HG02970 (cell line): ENCODE data around the gene ATP6V0E1.
A peak's percentile ranks its signal among the peaks of the same experiment; 100 is the strongest.

Experiments used
- ATAC-seq: cut with Tn5 transposase; IDR thresholded peaks from one replicate; pipeline ENCODE4 v1.9.1; 2021; ENCODE audit warnings: mild to moderate bottlenecking, moderate library complexity, moderate number of reproducible peaks; ENCODE audit not compliant: unreplicated experiment, low FRiP score

The ATP6V0E1 gene

GRCh38 chr5:172954751-172955159 lies 28.8 kb upstream of the ATP6V0E1 start:
- no peak for ATAC-seq

- ATAC-seq = no peak
Observed at GRCh38 chr5:172956228-172956627, 27.3 kb upstream of the ATP6V0E1 start.

- no peak for ATAC-seq
Observed at GRCh38 chr5:172956936-172957335, 26.6 kb upstream of the ATP6V0E1 start.

- ATAC-seq = no peak
Observed at GRCh38 chr5:172957458-172957857, 26.1 kb upstream of the ATP6V0E1 start.

- peak; percentile 59 for ATAC-seq
Observed at GRCh38 chr5:172958331-172959046, 25.1 kb upstream of the ATP6V0E1 start.

GRCh38 chr5:172959824-172960799 lies 23.5 kb upstream of the ATP6V0E1 start:
- ATAC-seq = peak; percentile 5

GRCh38 chr5:172969921-172970320 lies 13.7 kb upstream of the ATP6V0E1 start:
- ATAC-seq = no peak

- no peak for ATAC-seq
Observed at GRCh38 chr5:172971482-172971881, 12.1 kb upstream of the ATP6V0E1 start.

GRCh38 chr5:172972552-172972951 lies 11.0 kb upstream of the ATP6V0E1 start:
- ATAC-seq = no peak

GRCh38 chr5:172973127-172973916 lies 10.2 kb upstream of the ATP6V0E1 start:
- no peak for ATAC-seq

- no peak for ATAC-seq
Observed at GRCh38 chr5:172973931-172974330, 9.6 kb upstream of the ATP6V0E1 start.

- no peak for ATAC-seq
Observed at GRCh38 chr5:172975289-172975688, 8.3 kb upstream of the ATP6V0E1 start.

GRCh38 chr5:172979778-172980177 lies 3.8 kb upstream of the ATP6V0E1 start:
- ATAC-seq = no peak

- no peak for ATAC-seq
Observed at GRCh38 chr5:172981931-172982330, 1.6 kb upstream of the ATP6V0E1 start.

GRCh38 chr5:172984244-172984953 lies 828 bp downstream of the ATP6V0E1 start:
- peak; percentile 53 for ATAC-seq

- no peak for ATAC-seq
Observed at GRCh38 chr5:172985596-172985995, 2.0 kb downstream of the ATP6V0E1 start.

GRCh38 chr5:172988276-172988675 lies 4.7 kb downstream of the ATP6V0E1 start:
- ATAC-seq = no peak

- no peak for ATAC-seq
Observed at GRCh38 chr5:172990776-172991175, 7.2 kb downstream of the ATP6V0E1 start.

- no peak for ATAC-seq
Observed at GRCh38 chr5:172994405-172994804, 10.8 kb downstream of the ATP6V0E1 start.

GRCh38 chr5:172999372-172999973 lies 15.9 kb downstream of the ATP6V0E1 start:
- no peak for ATAC-seq
